SK-N-DZ (cell line): ENCODE data around the gene AFAP1.

ENCODE experiments used
- DNase-seq: peaks from one replicate; pipeline ENCODE4 v3.0.0-alpha.2; 2015; ENCODE audit warnings: low spot score

Gene AFAP1

DNA sequence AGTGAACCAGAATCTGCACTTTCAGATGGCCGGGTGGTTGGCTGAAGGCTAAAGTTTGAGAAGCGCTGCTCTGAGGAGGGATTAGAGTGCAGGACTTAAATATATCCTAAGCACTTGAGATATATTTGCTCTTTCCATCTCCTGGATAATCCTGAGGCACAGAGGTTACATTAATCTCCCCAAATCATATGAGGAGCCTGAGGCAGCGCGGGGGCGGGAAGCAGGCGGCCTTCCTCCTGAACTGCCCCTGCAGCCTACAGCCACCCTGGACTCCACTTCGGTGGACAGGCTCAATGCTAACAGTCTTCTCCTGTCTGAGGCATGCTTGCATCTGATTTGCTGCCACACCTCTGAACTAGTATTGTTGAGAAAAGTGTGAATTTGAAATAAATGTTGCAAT is 72.5 kb downstream of the AFAP1 start:
- no peak for DNase-seq

DNA sequence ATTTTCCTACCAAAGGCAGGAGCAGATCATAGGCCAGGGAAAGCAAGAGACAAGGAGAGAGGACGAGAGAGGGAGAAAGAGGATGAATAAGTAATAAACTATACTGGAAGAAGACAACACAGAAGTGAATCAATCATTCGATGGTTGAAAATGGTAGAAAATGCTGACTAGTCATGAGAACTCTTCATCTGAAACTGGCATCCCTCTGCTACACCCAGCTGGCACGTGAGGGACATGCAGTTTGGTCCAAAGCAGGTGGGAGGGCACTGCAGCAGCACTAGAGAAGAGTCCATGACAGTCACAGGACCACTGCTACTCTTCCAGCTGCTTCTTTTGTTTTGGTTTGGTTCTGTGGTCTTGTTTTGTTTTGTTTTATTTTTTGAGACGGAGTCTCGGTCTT is 74.1 kb downstream of the AFAP1 start:
- no peak for DNase-seq

DNA sequence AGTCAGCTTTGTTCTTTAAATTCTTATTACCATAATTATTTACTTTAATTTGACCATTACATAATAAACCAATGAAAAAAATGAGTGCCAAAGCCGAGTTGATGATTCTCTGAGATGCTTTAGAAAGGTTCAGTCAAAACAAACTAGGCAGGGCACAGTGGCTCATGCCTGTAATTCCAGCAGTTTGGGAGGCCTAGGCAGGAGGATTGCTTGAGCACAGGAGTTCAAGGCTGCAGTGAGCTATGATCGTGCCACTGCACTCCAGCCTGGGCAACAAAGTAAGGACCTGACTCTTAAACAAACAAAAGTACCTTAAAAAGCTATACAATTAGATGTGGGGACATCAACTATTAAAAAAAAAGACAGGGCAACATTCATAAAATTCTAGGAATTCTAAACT is 75.0 kb downstream of the AFAP1 start:
- no peak for DNase-seq

DNA sequence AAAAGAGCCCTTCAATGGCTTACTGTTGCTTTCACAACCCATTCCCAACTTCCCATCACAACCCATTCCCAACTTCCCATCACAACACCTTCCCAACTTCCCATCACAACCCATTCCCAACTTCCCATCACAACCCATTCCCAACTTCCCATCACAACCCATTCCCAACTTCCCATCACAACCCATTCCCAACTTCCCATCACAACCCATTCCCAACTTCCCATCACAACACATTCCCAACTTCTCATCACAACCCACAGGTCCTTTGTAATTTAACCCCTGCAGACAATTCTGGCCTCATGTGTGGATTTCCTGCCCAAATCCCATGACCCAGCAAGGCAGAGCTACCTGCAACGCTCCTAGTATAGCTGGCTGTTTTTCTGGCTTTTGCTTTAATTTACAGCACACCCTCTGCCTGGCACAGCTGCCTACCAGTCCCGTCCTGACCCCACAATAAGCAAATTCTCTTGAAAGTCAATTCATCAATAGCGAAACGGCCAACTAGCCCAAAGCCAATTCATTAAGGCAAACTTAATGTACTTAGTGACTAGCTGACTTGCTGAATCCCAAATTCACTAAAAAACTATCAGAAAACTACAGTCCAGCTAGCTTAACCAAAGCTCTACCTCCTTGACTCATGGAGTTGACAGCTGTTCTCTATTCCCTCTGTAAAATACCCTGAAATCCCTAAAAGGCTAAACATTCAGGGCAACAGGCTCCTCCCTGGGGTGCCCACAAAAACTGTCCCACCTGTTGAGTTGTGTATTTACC is 75.6 kb downstream of the AFAP1 start:
- DNase-seq = peak; percentile 36

DNA sequence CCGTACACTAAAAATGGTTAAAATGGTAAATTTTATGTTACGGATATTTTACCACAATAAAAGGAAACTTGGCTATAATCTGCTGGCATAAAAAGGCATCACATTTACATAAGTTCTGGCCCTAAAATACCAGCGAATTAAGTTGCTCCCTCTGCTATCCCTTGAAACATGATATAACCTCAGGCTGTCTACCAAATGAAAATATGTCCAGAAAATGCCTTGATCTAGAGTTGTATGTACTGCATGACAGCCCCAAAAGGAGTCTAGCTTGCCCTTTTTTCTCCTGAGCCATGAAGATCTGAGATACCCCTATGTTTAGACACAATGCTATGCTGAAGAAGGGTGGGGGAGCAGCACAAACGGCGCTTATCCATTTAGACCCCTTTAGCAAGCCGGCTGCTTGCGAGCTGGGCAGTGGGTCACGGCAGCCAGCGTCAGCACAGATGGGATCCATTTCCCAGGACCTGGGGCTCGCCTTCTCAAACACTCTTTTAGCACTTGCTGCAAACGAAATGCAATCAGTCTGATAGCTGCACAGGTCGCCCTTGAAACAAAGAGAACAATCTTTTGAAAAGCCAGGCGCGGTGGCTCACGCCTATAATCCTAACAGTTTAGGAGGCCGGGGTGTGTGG is 77.0 kb downstream of the AFAP1 start:
- DNase-seq = no peak

GRCh38 chr4:7861440-7861881 is 78.2 kb downstream of the AFAP1 start:
- no peak for DNase-seq

GRCh38 chr4:7860600-7861163 is 79.0 kb downstream of the AFAP1 start:
- DNase-seq = no peak

- no peak for DNase-seq
Observed at GRCh38 chr4:7859326-7859725, 80.3 kb downstream of the AFAP1 start.

GRCh38 chr4:7858498-7858897 is 81.2 kb downstream of the AFAP1 start:
- no peak for DNase-seq

- no peak for DNase-seq
Observed at GRCh38 chr4:7857993-7858392, 81.7 kb downstream of the AFAP1 start.

GRCh38 chr4:7857238-7857701 is 82.4 kb downstream of the AFAP1 start:
- DNase-seq = no peak

DNA sequence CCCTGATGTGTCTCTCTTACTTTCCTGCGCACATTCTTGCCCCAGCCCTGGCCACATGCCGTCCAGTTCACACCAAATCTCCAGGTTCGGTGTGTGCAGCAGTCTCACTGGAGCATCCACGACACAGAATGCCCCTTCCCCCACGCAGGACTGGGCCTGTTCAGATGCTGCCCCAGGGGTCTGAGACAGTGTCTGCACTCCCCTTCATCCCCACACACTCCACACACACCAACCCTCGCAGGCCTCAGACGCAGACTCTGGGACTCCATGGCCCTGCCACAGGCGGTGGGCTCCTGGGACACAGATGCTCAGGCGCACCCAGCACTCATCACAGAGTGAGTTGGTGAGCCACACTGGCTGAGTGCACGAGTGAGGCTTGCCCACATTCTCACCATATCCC is 83.9 kb downstream of the AFAP1 start:
- no peak for DNase-seq

GRCh38 chr4:7854697-7855370 is 84.8 kb downstream of the AFAP1 start:
- DNase-seq = no peak

DNA sequence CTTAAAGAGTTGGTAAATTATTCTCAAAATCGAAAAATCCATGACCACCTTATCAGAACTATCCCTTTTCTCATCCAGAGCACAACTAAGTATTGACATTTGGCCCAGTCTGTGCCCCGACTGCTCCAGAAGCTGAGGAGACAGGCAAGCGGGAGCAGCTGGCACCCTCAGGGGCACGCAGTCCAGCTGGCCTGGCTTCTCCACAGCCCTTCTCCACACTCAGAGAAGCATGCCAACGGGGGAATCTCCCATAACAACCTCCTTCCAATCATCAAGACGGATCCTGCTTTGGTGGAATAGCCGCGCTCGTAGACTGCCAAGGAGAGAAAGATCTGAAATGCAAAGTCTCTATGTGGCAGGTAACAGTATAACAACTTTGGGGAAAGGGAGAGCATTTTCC is 85.4 kb downstream of the AFAP1 start:
- no peak for DNase-seq

GRCh38 chr4:7853271-7853670 is 86.4 kb downstream of the AFAP1 start:
- no peak for DNase-seq

- DNase-seq = no peak
Observed at GRCh38 chr4:7852568-7853185, 87.0 kb downstream of the AFAP1 start.

DNA sequence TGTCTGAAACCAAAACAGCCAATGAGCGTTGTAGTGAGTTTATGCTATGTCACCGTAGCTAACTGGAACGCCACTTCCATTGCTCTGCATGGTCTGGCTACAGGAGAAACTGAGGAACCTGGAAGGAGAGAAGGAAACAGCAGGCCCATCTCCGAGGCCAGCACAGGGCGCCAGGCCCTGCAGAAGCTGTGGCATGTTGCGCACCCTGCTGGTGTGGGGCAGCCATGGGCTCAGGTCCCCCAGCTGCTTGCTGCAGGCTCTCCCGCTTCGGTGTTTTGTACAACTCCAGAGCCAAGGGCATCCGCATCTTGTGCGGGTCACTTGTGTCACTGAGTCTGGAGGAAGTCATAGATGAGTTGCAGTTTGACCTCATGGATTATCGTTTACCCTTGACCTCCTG is 89.2 kb downstream of the AFAP1 start:
- DNase-seq = no peak

GRCh38 chr4:7847206-7847605 is 92.5 kb downstream of the AFAP1 start:
- no peak for DNase-seq

GRCh38 chr4:7845493-7846128 is 94.0 kb downstream of the AFAP1 start:
- DNase-seq = no peak

DNA sequence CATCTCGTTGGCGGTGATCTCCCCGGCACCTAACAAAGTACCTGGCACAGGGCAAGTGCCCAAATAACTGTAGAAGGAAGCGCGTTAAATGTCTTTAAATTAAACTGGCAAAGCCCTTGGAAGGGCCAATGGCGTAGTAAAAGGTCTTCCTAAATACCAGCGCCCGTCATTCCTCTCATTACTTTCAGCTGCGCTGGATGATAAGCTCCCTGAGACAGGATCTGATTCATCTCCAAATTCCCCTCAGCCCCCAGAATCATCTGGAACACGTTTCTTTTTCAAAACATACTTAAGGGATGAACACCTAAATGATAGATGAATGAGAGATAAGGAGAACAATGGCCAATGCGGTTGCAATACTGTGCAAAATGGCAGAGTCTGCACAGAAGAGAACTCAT is 95.1 kb downstream of the AFAP1 start:
- no peak for DNase-seq

DNA sequence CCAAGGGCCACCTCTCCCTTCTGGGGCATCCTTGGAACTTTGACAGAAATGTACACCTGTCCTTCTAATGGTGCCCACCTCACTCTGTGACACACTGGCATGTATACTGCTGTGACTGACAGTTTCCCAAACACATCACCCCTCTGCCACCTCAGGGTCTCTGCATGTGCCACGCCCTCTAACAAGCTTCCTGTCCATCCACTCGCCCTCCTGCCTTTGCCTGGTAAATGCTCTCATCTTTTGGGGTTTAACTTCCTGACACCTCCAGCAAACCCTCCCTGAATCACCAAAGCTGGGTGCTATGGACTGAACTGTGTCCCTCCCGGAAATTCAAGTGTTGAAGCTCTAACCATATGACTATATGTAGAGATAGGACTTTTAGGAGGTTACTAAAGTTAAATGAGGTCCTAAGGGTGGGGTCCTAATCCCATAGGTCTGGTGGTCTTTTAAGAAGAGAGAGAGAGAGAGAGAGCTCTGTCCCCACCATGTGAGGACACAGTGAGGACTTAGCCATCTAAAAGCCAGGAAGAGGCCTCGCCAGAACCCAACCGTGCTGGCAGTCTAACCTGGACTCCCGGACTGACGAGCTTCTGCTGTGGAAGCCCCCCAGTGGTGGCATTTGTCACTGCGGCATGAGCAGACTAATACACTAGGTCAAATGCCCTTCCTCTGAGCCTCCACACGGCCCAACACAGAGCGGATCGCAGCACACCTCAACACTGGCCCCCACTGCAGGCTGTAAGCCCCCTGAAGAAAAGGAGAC is 95.6 kb downstream of the AFAP1 start:
- DNase-seq = peak; percentile 49
